ENCODE data around the gene CADM1.

Gene CADM1

DNA sequence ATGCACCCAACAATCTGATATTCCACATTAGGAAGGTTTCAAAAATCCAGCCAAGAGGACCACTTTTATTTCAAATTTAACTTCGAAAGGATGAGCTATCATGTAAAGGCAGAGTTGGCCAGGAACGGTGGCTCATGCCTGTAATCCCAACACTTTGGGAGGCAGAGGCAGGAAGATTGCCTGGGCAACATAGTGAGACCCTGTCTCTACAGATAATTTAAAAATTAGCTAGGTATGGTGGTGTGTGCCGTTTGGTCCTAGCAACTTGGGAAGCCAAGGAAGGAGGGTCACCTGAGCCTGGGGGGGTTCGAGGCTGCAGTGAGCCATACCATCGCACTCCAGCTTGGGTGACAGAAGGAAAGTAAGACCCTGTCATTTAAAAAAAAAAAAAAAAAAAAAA, 96.7 kb downstream of the CADM1 start:
- no peak for DNase-seq (ENCODE audit: low read depth)
- H3K4me3 ChIP-seq (ENCODE audit: low read depth, low read length), result no peak overlapping the region
- TF ChIP-seq CTCF (IDR thresholded peaks at IDR 0.05; ENCODE audit: control insufficient read depth, extremely low read depth, insufficient read depth), result no peak

GRCh38 chr11:115406404-115406803, 97.8 kb downstream of the CADM1 start:
- no peak for DNase-seq (ENCODE audit: low read depth)

DNA sequence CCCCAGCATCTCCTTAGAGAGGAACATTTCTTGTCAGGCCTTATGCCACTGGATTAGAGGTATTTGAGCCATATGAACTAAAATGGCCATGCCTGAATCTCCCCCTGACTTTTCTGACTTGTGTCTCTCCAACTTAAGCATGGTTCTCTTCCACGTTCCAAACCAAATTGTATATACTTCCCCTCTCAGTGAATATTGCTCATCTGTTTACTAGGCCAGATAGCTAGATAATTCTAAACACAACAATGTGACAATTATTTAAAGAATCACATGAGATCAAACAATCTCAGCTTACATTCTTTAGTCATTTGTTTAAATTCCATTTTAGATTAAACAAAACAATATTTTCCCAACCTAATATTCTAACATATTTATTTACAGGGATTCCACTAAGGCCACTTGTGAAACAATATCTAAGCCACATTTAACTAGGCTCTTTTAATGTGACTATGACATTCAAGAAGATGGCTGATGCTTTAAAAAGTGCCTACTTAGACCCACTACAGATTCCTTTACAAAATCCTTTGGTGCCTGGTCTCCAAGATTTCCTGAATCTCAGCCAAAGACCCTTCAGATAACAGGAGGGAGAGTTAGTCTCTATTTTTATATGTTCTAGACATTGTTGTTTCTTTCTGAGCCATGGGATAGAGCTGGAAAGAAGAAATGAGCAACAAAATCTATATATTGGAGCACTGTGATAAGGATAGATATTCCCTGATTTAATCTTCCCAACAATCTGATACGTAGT, 105.7 kb downstream of the CADM1 start:
- TF ChIP-seq CTCF (IDR thresholded peaks at IDR 0.05; ENCODE audit: control insufficient read depth, extremely low read depth, insufficient read depth), result no peak
- DNase-seq (ENCODE audit: low read depth), result no peak

More at GRCh38 chr11:115406404-115406803, 97.8 kb downstream of the CADM1 start:
- H3K4me3 ChIP-seq (ENCODE audit: low read depth, low read length), result no peak overlapping the region
- TF ChIP-seq CTCF (IDR thresholded peaks at IDR 0.05; ENCODE audit: control insufficient read depth, extremely low read depth, insufficient read depth), result no peak

GRCh38 chr11:115396533-115396932, 107.7 kb downstream of the CADM1 start:
- TF ChIP-seq CTCF (IDR thresholded peaks at IDR 0.05; ENCODE audit: control insufficient read depth, extremely low read depth, insufficient read depth), result no peak
- no peak overlapping the region for H3K4me3 ChIP-seq (ENCODE audit: low read depth, low read length)
- DNase-seq (ENCODE audit: low read depth), result no peak

More for the DNA sequence above, 105.7 kb downstream of the CADM1 start:
- H3K4me3 ChIP-seq (ENCODE audit: low read depth, low read length), result no peak overlapping the region

DNA sequence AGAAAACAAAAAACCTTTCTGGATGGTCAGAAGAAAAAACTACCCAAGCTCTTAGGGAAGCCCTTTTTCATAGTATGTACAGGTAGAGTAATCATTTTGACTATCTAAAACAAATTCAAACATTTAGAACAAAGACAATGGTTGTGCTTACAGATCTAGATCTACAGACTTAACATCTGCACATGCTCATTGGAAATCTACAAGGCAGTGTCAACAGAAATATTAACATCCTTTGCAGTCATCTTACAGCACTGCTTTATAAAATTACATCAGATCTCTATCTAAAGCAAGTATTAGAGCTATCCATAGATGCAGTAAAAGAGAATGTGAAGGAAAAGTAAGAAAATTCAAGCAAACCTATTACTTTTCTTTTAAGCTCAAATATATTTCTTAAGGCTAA, 110.3 kb downstream of the CADM1 start:
- TF ChIP-seq CTCF (IDR thresholded peaks at IDR 0.05; ENCODE audit: control insufficient read depth, extremely low read depth, insufficient read depth), result no peak
- no peak for DNase-seq (ENCODE audit: low read depth)
- H3K4me3 ChIP-seq (ENCODE audit: low read depth, low read length), result no peak overlapping the region

DNA sequence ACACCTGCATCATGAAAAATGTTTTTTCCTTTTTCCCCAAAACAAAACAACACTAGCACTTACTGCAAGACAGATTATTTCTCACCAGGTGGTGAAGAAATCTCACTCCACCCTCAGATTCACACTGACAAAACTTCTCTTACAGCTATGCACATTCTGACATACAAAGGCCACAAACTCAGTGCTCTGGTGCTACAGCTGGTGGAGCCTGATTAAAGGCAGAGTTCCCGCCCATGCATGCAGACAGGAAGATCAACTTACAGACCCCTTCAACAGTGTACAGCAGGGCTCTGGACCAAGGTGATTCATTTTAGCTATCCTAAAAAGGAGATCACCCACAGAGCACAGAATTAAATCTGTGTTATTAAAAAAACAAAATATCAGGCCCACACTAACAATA, 112.6 kb downstream of the CADM1 start:
- no peak overlapping the region for H3K4me3 ChIP-seq (ENCODE audit: low read depth, low read length)
- no peak for TF ChIP-seq CTCF (IDR thresholded peaks at IDR 0.05; ENCODE audit: control insufficient read depth, extremely low read depth, insufficient read depth)
- DNase-seq (ENCODE audit: low read depth), result no peak

- TF ChIP-seq CTCF (IDR thresholded peaks at IDR 0.05; ENCODE audit: control insufficient read depth, extremely low read depth, insufficient read depth), result no peak
- no peak for DNase-seq (ENCODE audit: low read depth)
- H3K4me3 ChIP-seq (ENCODE audit: low read depth, low read length), result no peak overlapping the region
Observed at GRCh38 chr11:115391160-115391559, 113.1 kb downstream of the CADM1 start.

Data from LNCaP clone FGC (cell line).